Endothelial cell of umbilical vein (primary cell): ENCODE measurements around the gene LIPJ. TPM values are rescaled to one million over a fixed set of nuclear protein-coding genes. Genes with fewer than 3 reads are reported as not detected.

Experiments used
- BruUV-seq: library from RNA; stranded (reverse); fragments of 400-500 nt; replicated peaks from 2 replicates; lab custom pipeline; 2021; lab: Mats Ljungman, UMichigan
- CTCF ChIA-PET: fragments of 300-600, 350-600 bp; sonication (Branson Sonifier 250); formaldehyde crosslinking; loops from one replicate; lab custom pipeline; 2021; ENCODE audit warnings: antibody characterized with exemption, inconsistent platforms; lab: Charles Lee
- POLR2A ChIA-PET: fragments of 300-600, 350-600 bp; sonication (Branson Sonifier 250); formaldehyde crosslinking; loops from one replicate; lab custom pipeline; 2021; ENCODE audit warnings: antibody characterized with exemption, inconsistent platforms; lab: Charles Lee
- DNase-seq: peaks from one replicate; pipeline ENCODE4 v3.0.0-alpha.2; 2011; ENCODE audit warnings: low read depth, low spot score
- FAIRE-seq: peaks from 2 replicates; lab custom pipeline; 2011; peaks lifted over from hg19 to GRCh38; lab: Jason Lieb, UNC
- H2AFZ ChIP-seq: 2 replicates; pipeline ENCODE4 v1.6.0; 2012; ENCODE audit warnings: low read depth, low read length, control low read depth, inconsistent platforms
- H3K27ac ChIP-seq: 2 replicates; pipeline ENCODE4 v1.5.1; 2011; ENCODE audit warnings: low read depth, mild to moderate bottlenecking, control low read depth, low read length, moderate library complexity; ENCODE audit not compliant: insufficient read depth
- H3K27me3 ChIP-seq, 2 experiments: 2 replicates each; pipeline versions ENCODE4 v1.6.0 to v1.6.1; 2011; ENCODE audit warnings: low read length in 2 of 2, mixed read lengths in 1 of 2; ENCODE audit not compliant: control insufficient read depth in 2 of 2, insufficient read depth in 2 of 2
- H3K36me3 ChIP-seq, 2 experiments: 2 replicates in 1 of 2; 3 replicates in 1 of 2; pipeline ENCODE4 v1.5.1; 2011; ENCODE audit warnings: low read length in 2 of 2, mild to moderate bottlenecking in 1 of 2, moderate library complexity in 1 of 2; ENCODE audit not compliant: control insufficient read depth in 2 of 2, insufficient read depth in 2 of 2; ENCODE audit errors: extremely low read depth in 1 of 2
- H3K4me1 ChIP-seq: 3 replicates; pipeline ENCODE4 v1.5.1; 2011; ENCODE audit warnings: mild to moderate bottlenecking, low read length; ENCODE audit not compliant: control insufficient read depth, insufficient read depth; ENCODE audit errors: extremely low read depth
- H3K4me2 ChIP-seq: 2 replicates; pipeline ENCODE4 v1.6.1; 2011; ENCODE audit warnings: low read length, control low read depth, mixed read lengths; ENCODE audit not compliant: insufficient read depth
- H3K4me3 ChIP-seq, 3 experiments: fragments of 200-600 bp in 1 of 3; sonication (generic), shearing (Covaris generic) in 1 of 3; replicated peaks in 1 of 3; 2 replicates each; pipeline ENCODE4 v1.5.1; 2011 to 2016; ENCODE audit warnings: control low read depth in 3 of 3, low read length in 3 of 3, mild to moderate bottlenecking in 2 of 3, inconsistent platforms in 1 of 3, low read depth in 1 of 3, moderate library complexity in 1 of 3; ENCODE audit not compliant: insufficient read depth in 1 of 3
- H3K79me2 ChIP-seq: 2 replicates; pipeline ENCODE4 v1.6.0; 2012; ENCODE audit warnings: low read length, inconsistent platforms; ENCODE audit not compliant: control insufficient read depth, insufficient read depth
- H3K9ac ChIP-seq: replicated peaks from 2 replicates; pipeline ENCODE3; 2011; ENCODE audit warnings: low read length, control low read depth; ENCODE audit not compliant: insufficient read depth; ENCODE audit errors: extremely low read depth
- H3K9me1 ChIP-seq: replicated peaks from 3 replicates; pipeline ENCODE4 v1.6.0; 2011; ENCODE audit warnings: mild to moderate bottlenecking, low read length; ENCODE audit not compliant: control insufficient read depth, insufficient read depth; ENCODE audit errors: extremely low read depth
- H3K9me3 ChIP-seq: replicated peaks from 2 replicates; pipeline ENCODE4 v1.5.1; 2012; ENCODE audit warnings: low read length, inconsistent platforms; ENCODE audit not compliant: control insufficient read depth, insufficient read depth
- H4K20me1 ChIP-seq: replicated peaks from 2 replicates; pipeline ENCODE3; 2011; ENCODE audit warnings: mild to moderate bottlenecking, low read length; ENCODE audit not compliant: control insufficient read depth, insufficient read depth; ENCODE audit errors: extremely low read depth
- CTCF ChIP-seq, 2 donors: IDR thresholded peaks; 1 replicate in 1 of 2; 2 replicates in 1 of 2; pipeline ENCODE4 v1.5.1; 2011; ENCODE audit warnings: low read length in 2 of 2, mild to moderate bottlenecking in 2 of 2, moderate library complexity in 2 of 2, control low read depth in 1 of 2, inconsistent platforms in 1 of 2, low read depth in 1 of 2; ENCODE audit not compliant: insufficient read depth in 1 of 2; ENCODE audit errors: extremely low read depth in 1 of 2
- EZH2 ChIP-seq: IDR thresholded peaks from 2 replicates; pipeline ENCODE4 v1.6.1; 2012; ENCODE audit warnings: borderline replicate concordance, low read depth, mild to moderate bottlenecking, moderate library complexity, low read length, inconsistent platforms; ENCODE audit not compliant: severe bottlenecking
- FOS ChIP-seq: IDR thresholded peaks from 2 replicates; pipeline ENCODE4 v1.6.1; 2011; ENCODE audit warnings: mild to moderate bottlenecking, low read length, moderate library complexity, borderline replicate concordance; ENCODE audit not compliant: insufficient read depth
- GATA2 ChIP-seq: IDR thresholded peaks from 2 replicates; pipeline ENCODE4 v1.7.0; 2011; ENCODE audit warnings: low read depth, mild to moderate bottlenecking, moderate library complexity, mixed read lengths, low read length; ENCODE audit not compliant: insufficient read length, insufficient read depth
- JUN ChIP-seq: IDR thresholded peaks from 2 replicates; pipeline ENCODE4 v1.6.1; 2011; ENCODE audit warnings: borderline replicate concordance, low read depth; ENCODE audit not compliant: insufficient read length, insufficient read depth
- MAX ChIP-seq: IDR thresholded peaks from 2 replicates; pipeline ENCODE4 v1.6.1; 2011; ENCODE audit not compliant: insufficient read depth, insufficient read length
- MYC ChIP-seq: IDR thresholded peaks from one replicate; pipeline ENCODE4 v1.6.1; 2011; ENCODE audit warnings: mild to moderate bottlenecking, low read depth, low read length
- POLR2A ChIP-seq: IDR thresholded peaks from 2 replicates; pipeline ENCODE4 v1.6.1; 2012; ENCODE audit warnings: low read depth, mild to moderate bottlenecking, control low read depth, low read length
- POLR2AphosphoS5 ChIP-seq: IDR thresholded peaks from 2 replicates; pipeline ENCODE4 v1.6.1; 2012; ENCODE audit warnings: low read depth, mild to moderate bottlenecking, control low read depth, low read length, moderate library complexity; ENCODE audit not compliant: insufficient read depth
- dilution Hi-C: fragments of 300-500 bp; cut with MboI; formaldehyde crosslinking; loops from one replicate; pipeline ENCODE4 v1.15.0; 2019; ENCODE audit warnings: low sequenced_read_pairs; ENCODE audit not compliant: extremely low pct_ligation_motif_present
- intact Hi-C: fragments of 100-400 bp; cut with micrococcal nuclease; formaldehyde crosslinking; loops from one replicate; pipeline ENCODE4 v1.10.0; 2022
- polyA plus RNA-seq, 4 experiments: library from polyadenylated mRNA; depleted of rRNA in 3 of 4; stranded (reverse) in 3 of 4; unstranded in 1 of 4; fragments of >200 nt; gene quantifications; 2 replicates each; pipeline versions ENCODE4 v1.2.1 to v1.2.3, GENCODE V29; 2011 to 2012; ENCODE audit warnings: missing spikeins in 1 of 4
- total RNA-seq: library from RNA; stranded (reverse); gene quantifications from 2 replicates; pipeline ENCODE4 v1.2.3, GENCODE V29; 2021

The LIPJ gene
- total and polyA plus RNA-seq, 2 donors (not counting 3 experiments of a cell fraction or from before 2014, with no cell fraction given), result 0.09 TPM; not detected in 1

GRCh38 chr10:88565072-88565471 lies 21.5 kb upstream of the LIPJ start:
- DNase-seq (peak; percentile 42), FAIRE-seq (no peak)
- no peaks in the 10 kb centered on the region for H3K4me1 ChIP-seq
- no peaks in the 10 kb centered on the region for H4K20me1 ChIP-seq
- H2AFZ ChIP-seq, result no peak overlapping the region
- dilution Hi-C loops (loop anchor here (25.0 kb wide), 1 partner anchor 703 kb away; the partner anchor contains the start of genes KLLN and PTEN), intact Hi-C loops (loop anchor here (1.0 to 5.0 kb wide), 5 partner anchors 123 to 417 kb away; no protein-coding TSS in a partner anchor)
- H3K9ac ChIP-seq, result no peak overlapping the region
- BruUV-seq, result no TSS peak
- H3K36me3 ChIP-seq, result no peaks in the 10 kb centered on the region
- POLR2A ChIA-PET, result no interaction called here
- H3K9me3 ChIP-seq, result no peaks in the 10 kb centered on the region
- no peaks in the 10 kb centered on the region for H3K9me1 ChIP-seq
- no peak overlapping the region for H3K4me2 ChIP-seq
- H3K27ac ChIP-seq, result no peak overlapping the region
- H3K27me3 ChIP-seq, result no peaks in the 10 kb centered on the region
- H3K79me2 ChIP-seq, result no peaks in the 10 kb centered on the region
- CTCF ChIA-PET, result interaction anchor here (0.5 to 6.5 kb wide), 97 partner anchors 9 to 714 kb away, joined by 3 to 164 read pairs (median 5); partner anchors contain the start of genes FAS, LIPJ, LIPK and LIPM
- H3K4me3 ChIP-seq, result no peak overlapping the region
- peak in 1 of 2 donors; percentile 11 for TF ChIP-seq CTCF (IDR thresholded peaks at IDR 0.05; ENCODE audit: extremely low read depth in 1 of 2, insufficient read depth in 1 of 2, low read depth in 1 of 2, low read length in 2 of 2)
- no peak for TF ChIP-seq JUN

- no peaks in the 10 kb centered on the region for H3K27me3 ChIP-seq
- ChIA-PET POLR2A (no interaction called here), CTCF (interaction anchor here (0.8 to 2.4 kb wide), 47 partner anchors 10 to 629 kb away, joined by 3 to 43 read pairs (median 4); no protein-coding TSS in a partner anchor)
- FAIRE-seq (peak; percentile 8), DNase-seq (no peak)
- no TSS peak for BruUV-seq
- no peaks in the 10 kb centered on the region for H3K36me3 ChIP-seq
- dilution Hi-C loops, result no loop called here
- TF ChIP-seq MYC (no peak), CTCF (IDR thresholded peaks at IDR 0.05; ENCODE audit: extremely low read depth in 1 of 2, insufficient read depth in 1 of 2, low read depth in 1 of 2, low read length in 2 of 2) (no peak), FOS (no peak), EZH2 (no peak), POLR2A (no peak), GATA2 (no peak), MAX (no peak), JUN (no peak), POLR2AphosphoS5 (no peak)
- H4K20me1 ChIP-seq, result no peaks in the 10 kb centered on the region
- H3K4me2 ChIP-seq, result peak overlapping the region; percentile 44
- no peak overlapping the region for H3K9ac ChIP-seq
- no peak overlapping the region for H3K27ac ChIP-seq
- H3K9me1 ChIP-seq, result no peaks in the 10 kb centered on the region
- peaks cover 4% of the 10 kb centered on the region for H3K4me1 ChIP-seq
- H2AFZ ChIP-seq, result peak overlapping the region; percentile 95
- H3K79me2 ChIP-seq, result no peaks in the 10 kb centered on the region
- no peaks in the 10 kb centered on the region for H3K9me3 ChIP-seq
- H3K4me3 ChIP-seq, result peak overlapping the region in 2 of 3 experiments; percentile 42 to 62
- intact Hi-C loops, result loop anchor here (5.0 kb wide), 3 partner anchors 70 to 350 kb away; no protein-coding TSS in a partner anchor
These were observed 4.2 kb upstream of the LIPJ start for GRCh38 chr10:88582411-88582805.
